Measurements from ENCODE around the gene IL4I1.

IL4I1 gene

GRCh38 chr19:49877020-49877878 is 19.4 kb downstream of the IL4I1 start, which contains the start of the genes AKT1S1 and TBC1D17:
Gene AKT1S1, minus strand, starts transcription at chr19:49877355. Its CDS starts 4,060 bp downstream, at chr19:49873295.
Gene TBC1D17, plus strand, starts transcription at chr19:49877702. Its CDS starts 22 bp downstream, at chr19:49877724.
- peak; percentile 96 to 98 for DNase-seq

- DNase-seq: peak; percentile 99
Measured at GRCh38 chr19:49876422-49877019, 20.2 kb downstream of the IL4I1 start.

GRCh38 chr19:49875857-49876421 is 20.7 kb downstream of the IL4I1 start:
- peak; percentile 69 to 74 for DNase-seq

GRCh38 chr19:49875177-49875576 is 21.5 kb downstream of the IL4I1 start:
- no peak for DNase-seq

GRCh38 chr19:49874503-49875157 is 22.1 kb downstream of the IL4I1 start:
- DNase-seq: no peak

- no peak for DNase-seq
Measured at GRCh38 chr19:49873834-49874233, 22.9 kb downstream of the IL4I1 start.

GRCh38 chr19:49873129-49873521 is 23.6 kb downstream of the IL4I1 start:
- DNase-seq: no peak

- no peak for DNase-seq
Measured at GRCh38 chr19:49872245-49873128, 24.2 kb downstream of the IL4I1 start.

GRCh38 chr19:49871349-49871985 is 25.2 kb downstream of the IL4I1 start:
- no peak for DNase-seq

GRCh38 chr19:49870309-49870901 is 26.3 kb downstream of the IL4I1 start:
- DNase-seq: no peak

- peak; percentile 95 to 96 for DNase-seq
Measured at GRCh38 chr19:49869484-49870308, 27.0 kb downstream of the IL4I1 start.

GRCh38 chr19:49869009-49869483 is 27.6 kb downstream of the IL4I1 start:
- no peak for DNase-seq

GRCh38 chr19:49866933-49867782 is 29.5 kb downstream of the IL4I1 start, which contains the start of gene PNKP:
Gene PNKP, minus strand, starts transcription at chr19:49867576. Its CDS starts 372 bp downstream, at chr19:49867204.
- peak; percentile 92 to 94 for DNase-seq

GRCh38 chr19:49864890-49865289 is 31.8 kb downstream of the IL4I1 start:
- DNase-seq: no peak

- DNase-seq: no peak
Measured at GRCh38 chr19:49863935-49864320, 32.8 kb downstream of the IL4I1 start.

- no peak for DNase-seq
Measured at GRCh38 chr19:49863254-49863934, 33.3 kb downstream of the IL4I1 start.

GRCh38 chr19:49862391-49863253 is 34.1 kb downstream of the IL4I1 start:
- DNase-seq: peak; percentile 38 to 52
